ENCODE data around the gene HSPA8.
"Not testable (repeated sequence)": the region's sequence is repeated elsewhere in the genome, so short reads cannot be mapped to it uniquely, and the experiment has no call there.

Gene HSPA8

DNA sequence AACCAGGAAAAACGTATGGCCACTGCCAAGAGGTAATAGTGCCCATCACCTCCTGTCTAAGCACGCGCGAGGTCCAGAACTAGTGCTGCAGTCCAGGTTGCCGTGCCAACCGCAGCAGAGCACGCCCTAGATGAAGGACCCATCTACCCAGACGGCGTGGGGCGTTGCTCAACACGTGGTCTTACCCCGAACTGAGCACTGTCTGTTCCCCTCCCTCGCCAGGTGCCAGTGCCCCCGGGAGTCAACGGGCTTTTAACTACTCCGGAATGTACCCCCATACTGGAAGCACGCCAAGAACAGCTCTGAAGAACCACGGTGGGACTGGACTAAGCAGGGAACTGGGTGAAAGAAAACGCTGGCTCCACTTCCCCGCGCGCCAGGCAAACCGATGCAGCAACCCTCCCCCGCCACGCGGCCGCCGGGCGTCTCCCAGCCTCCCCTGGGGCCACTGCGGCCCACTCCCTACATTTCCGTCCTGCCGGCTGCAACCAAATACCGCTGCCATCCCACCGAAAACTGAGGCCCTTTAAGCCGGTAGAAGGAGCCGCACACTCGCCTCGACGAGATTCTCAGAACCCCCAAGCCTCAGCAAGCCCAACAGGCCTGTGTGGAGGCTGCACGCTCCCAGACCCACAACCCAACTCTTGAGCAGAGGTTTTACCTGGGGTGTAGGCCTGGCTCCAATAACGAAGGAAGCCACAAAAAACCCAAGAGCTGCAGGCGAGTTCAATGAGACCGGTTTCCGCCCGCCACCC, at the start of gene HSPA8:
TSS of gene HSPA8 (minus strand) at position 734 of the 755 bp plus-strand sequence. CDS start 812 bp downstream, outside the sequence.
- Histone ChIP-seq H3K9ac (ENCODE audit: low read length) (peak within 1 kb of the TSS; percentile 100), H3K27me3 (replicated peaks; ENCODE audit: control insufficient read depth, insufficient read depth, low read length) (no peaks in the 10 kb centered on the region), H3K9me3 (ENCODE audit: control insufficient read depth, low read length) (no peaks in the 10 kb centered on the region), H3K4me3 (ENCODE audit: low read length) (peak within 1 kb of the TSS; percentile 97), H3K4me1 (ENCODE audit: control insufficient read depth, insufficient read depth, low read length) (peaks cover 52% of the 10 kb centered on the region), H3K36me3 (ENCODE audit: control insufficient read depth, insufficient read depth, low read length, severe bottlenecking) (peaks cover 45% of the 10 kb centered on the region)
- peak; percentile 81 for DNase-seq (ENCODE audit: low read depth)

DNA sequence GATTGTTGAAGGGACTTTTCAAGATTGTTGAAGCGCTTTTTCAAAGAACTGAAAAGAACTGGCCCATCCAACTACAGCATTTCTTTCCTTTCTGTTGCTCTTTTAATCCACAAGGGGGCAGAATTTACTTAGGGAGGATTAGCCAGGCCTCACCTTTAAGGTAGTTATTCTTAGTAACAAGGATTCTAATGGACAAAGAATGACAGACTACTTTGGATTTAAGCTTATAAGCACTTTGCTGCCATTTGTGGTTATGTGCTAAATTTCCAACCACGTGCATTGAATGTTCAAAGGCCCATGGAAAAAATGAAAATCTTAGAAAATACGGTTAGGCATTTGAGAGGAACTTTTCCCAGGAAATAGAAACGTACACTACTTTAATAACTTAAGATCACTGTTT, 49.5 kb upstream of the HSPA8 start:
- Histone ChIP-seq H3K9ac (ENCODE audit: low read length) (peak overlapping the region; percentile 55), H3K36me3 (ENCODE audit: control insufficient read depth, insufficient read depth, low read length, severe bottlenecking) (peaks cover 18% of the 10 kb centered on the region), H3K4me1 (ENCODE audit: control insufficient read depth, insufficient read depth, low read length) (peaks cover 16% of the 10 kb centered on the region), H3K27me3 (replicated peaks; ENCODE audit: control insufficient read depth, insufficient read depth, low read length) (no peaks in the 10 kb centered on the region), H3K4me3 (ENCODE audit: low read length) (no peak overlapping the region), H3K9me3 (ENCODE audit: control insufficient read depth, low read length) (no peaks in the 10 kb centered on the region)
- peak; percentile 81 for DNase-seq (ENCODE audit: low read depth)

- H3K9ac ChIP-seq (ENCODE audit: low read length): no peak overlapping the region
- no peaks in the 10 kb centered on the region for H3K9me3 ChIP-seq (ENCODE audit: control insufficient read depth, low read length)
- no peak overlapping the region for H3K4me3 ChIP-seq (ENCODE audit: low read length)
- peaks cover 11% of the 10 kb centered on the region for H3K36me3 ChIP-seq (ENCODE audit: control insufficient read depth, insufficient read depth, low read length, severe bottlenecking)
- peaks cover 11% of the 10 kb centered on the region for H3K4me1 ChIP-seq (ENCODE audit: control insufficient read depth, insufficient read depth, low read length)
- no peak for DNase-seq (ENCODE audit: low read depth)
- H3K27me3 ChIP-seq (replicated peaks; ENCODE audit: control insufficient read depth, insufficient read depth, low read length): no peaks in the 10 kb centered on the region
Observed at GRCh38 chr11:123110397-123110796, 48.5 kb upstream of the HSPA8 start.

GRCh38 chr11:123107945-123108495, 46.1 kb upstream of the HSPA8 start:
- Histone ChIP-seq H3K9me3 (ENCODE audit: control insufficient read depth, low read length) (no peaks in the 10 kb centered on the region), H3K4me3 (ENCODE audit: low read length) (no peak overlapping the region), H3K36me3 (ENCODE audit: control insufficient read depth, insufficient read depth, low read length, severe bottlenecking) (peaks cover 4% of the 10 kb centered on the region), H3K4me1 (ENCODE audit: control insufficient read depth, insufficient read depth, low read length) (peaks cover 28% of the 10 kb centered on the region), H3K9ac (ENCODE audit: low read length) (no peak overlapping the region), H3K27me3 (replicated peaks; ENCODE audit: control insufficient read depth, insufficient read depth, low read length) (no peaks in the 10 kb centered on the region)
- no peak for DNase-seq (ENCODE audit: low read depth)

- no peaks in the 10 kb centered on the region for H3K36me3 ChIP-seq (ENCODE audit: control insufficient read depth, insufficient read depth, low read length, severe bottlenecking)
- H3K4me3 ChIP-seq (ENCODE audit: low read length): no peak overlapping the region
- H3K27me3 ChIP-seq (replicated peaks; ENCODE audit: control insufficient read depth, insufficient read depth, low read length): no peaks in the 10 kb centered on the region
- H3K9me3 ChIP-seq (ENCODE audit: control insufficient read depth, low read length): no peaks in the 10 kb centered on the region
- no peak overlapping the region for H3K9ac ChIP-seq (ENCODE audit: low read length)
- peaks cover 41% of the 10 kb centered on the region for H3K4me1 ChIP-seq (ENCODE audit: control insufficient read depth, insufficient read depth, low read length)
- no peak for DNase-seq (ENCODE audit: low read depth)
Observed at GRCh38 chr11:123104697-123105096, 42.8 kb upstream of the HSPA8 start.

GRCh38 chr11:123103326-123103980, 41.5 kb upstream of the HSPA8 start:
- DNase-seq (ENCODE audit: low read depth): peak; percentile 92
- Histone ChIP-seq H3K36me3 (ENCODE audit: control insufficient read depth, insufficient read depth, low read length, severe bottlenecking) (peaks cover 3% of the 10 kb centered on the region), H3K9me3 (ENCODE audit: control insufficient read depth, low read length) (no peaks in the 10 kb centered on the region), H3K9ac (ENCODE audit: low read length) (peak overlapping the region; percentile 78), H3K4me1 (ENCODE audit: control insufficient read depth, insufficient read depth, low read length) (peaks cover 41% of the 10 kb centered on the region), H3K27me3 (replicated peaks; ENCODE audit: control insufficient read depth, insufficient read depth, low read length) (no peaks in the 10 kb centered on the region), H3K4me3 (ENCODE audit: low read length) (peak overlapping the region; percentile 47)

DNA sequence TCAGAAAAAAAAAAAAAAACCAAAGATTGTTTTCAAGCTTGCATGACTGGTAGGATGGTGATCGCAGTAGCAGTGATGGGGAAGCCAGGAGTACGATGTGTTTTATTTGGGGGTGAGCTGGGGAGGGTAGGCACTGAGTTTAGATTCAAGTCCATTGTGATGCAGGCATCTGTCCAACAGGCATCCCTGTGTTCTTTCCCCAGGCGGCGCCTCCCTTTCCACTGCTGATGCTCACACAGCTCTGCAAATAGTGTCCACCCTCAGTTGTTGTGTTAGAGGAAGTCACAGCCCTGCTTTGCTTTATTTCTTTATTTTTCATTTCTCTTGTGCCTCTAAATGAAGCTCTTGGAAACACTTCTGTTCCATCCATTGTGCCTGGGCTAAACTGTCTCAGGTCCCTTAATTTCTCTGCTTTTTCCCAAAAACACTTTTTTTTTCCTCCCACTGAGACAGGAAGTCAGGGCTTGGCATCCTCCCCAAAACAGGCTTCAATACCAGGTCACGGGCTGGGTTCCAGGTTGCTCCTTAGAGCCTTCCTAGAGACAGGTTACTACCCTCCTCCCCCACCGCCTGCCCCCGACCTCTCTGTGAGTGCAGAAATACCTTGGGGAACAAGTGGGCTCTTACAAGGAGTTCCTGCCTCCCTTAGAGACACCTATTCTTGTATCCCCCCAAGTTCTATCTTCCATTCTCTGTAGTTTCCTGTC, 38.6 kb upstream of the HSPA8 start:
- H3K4me1 ChIP-seq (ENCODE audit: control insufficient read depth, insufficient read depth, low read length): peaks cover 41% of the 10 kb centered on the region
- no peaks in the 10 kb centered on the region for H3K27me3 ChIP-seq (replicated peaks; ENCODE audit: control insufficient read depth, insufficient read depth, low read length)
- peak; percentile 8 for DNase-seq (ENCODE audit: low read depth)
- no peak overlapping the region for H3K4me3 ChIP-seq (ENCODE audit: low read length)
- H3K9me3 ChIP-seq (ENCODE audit: control insufficient read depth, low read length): no peaks in the 10 kb centered on the region
- H3K36me3 ChIP-seq (ENCODE audit: control insufficient read depth, insufficient read depth, low read length, severe bottlenecking): peaks cover 28% of the 10 kb centered on the region
- H3K9ac ChIP-seq (ENCODE audit: low read length): peak overlapping the region; percentile 62

DNA sequence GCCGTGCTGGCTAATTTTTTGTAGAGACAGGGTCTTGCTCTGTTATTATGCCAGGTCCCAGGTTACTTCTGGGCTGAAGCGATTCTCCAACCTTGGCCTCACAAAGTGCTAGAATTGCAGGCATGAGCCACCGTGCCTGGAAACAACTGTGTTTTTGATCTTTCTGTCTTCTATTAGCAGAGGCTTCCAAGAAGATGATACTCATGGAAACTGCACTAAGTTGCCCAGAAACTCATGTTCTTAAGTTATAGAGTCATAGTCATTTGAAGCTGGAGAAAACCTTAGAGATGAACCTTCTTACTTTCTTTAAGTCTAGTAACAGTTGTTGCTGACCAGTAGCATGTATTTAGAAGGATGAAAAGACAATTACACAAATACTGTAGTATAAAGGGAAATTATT, 37.1 kb upstream of the HSPA8 start:
- DNase-seq (ENCODE audit: low read depth): no peak
- Histone ChIP-seq H3K9ac (ENCODE audit: low read length) (no peak overlapping the region), H3K4me1 (ENCODE audit: control insufficient read depth, insufficient read depth, low read length) (peaks cover 34% of the 10 kb centered on the region), H3K36me3 (ENCODE audit: control insufficient read depth, insufficient read depth, low read length, severe bottlenecking) (peaks cover 41% of the 10 kb centered on the region), H3K9me3 (ENCODE audit: control insufficient read depth, low read length) (no peaks in the 10 kb centered on the region), H3K4me3 (ENCODE audit: low read length) (no peak overlapping the region), H3K27me3 (replicated peaks; ENCODE audit: control insufficient read depth, insufficient read depth, low read length) (no peaks in the 10 kb centered on the region)

DNA sequence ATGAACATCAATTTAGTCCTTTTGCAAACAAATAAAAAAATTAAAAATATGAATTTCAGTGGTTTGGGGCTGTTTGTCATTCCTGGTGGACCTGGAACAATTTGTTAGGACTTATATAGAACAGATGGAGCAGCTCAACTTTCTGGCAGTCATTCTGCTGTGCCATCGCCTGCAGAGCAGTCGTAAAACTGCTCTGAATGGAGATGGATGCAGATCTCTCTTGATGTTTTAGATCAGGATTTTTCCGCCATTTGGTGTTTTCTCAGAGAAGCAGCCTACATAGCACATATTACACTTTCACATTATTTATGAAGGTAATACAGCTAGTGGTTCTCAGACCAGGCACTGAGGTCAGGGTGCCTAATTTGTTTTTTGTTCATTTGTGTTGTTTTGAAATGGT, 31.8 kb upstream of the HSPA8 start:
- no peak overlapping the region for H3K9ac ChIP-seq (ENCODE audit: low read length)
- no peaks in the 10 kb centered on the region for H3K9me3 ChIP-seq (ENCODE audit: control insufficient read depth, low read length)
- no peaks in the 10 kb centered on the region for H3K4me1 ChIP-seq (ENCODE audit: control insufficient read depth, insufficient read depth, low read length)
- no peaks in the 10 kb centered on the region for H3K27me3 ChIP-seq (replicated peaks; ENCODE audit: control insufficient read depth, insufficient read depth, low read length)
- H3K36me3 ChIP-seq (ENCODE audit: control insufficient read depth, insufficient read depth, low read length, severe bottlenecking): peaks cover 62% of the 10 kb centered on the region
- DNase-seq (ENCODE audit: low read depth): no peak
- H3K4me3 ChIP-seq (ENCODE audit: low read length): no peak overlapping the region

- H3K9me3 ChIP-seq (ENCODE audit: control insufficient read depth, low read length): no peaks in the 10 kb centered on the region
- H3K27me3 ChIP-seq (replicated peaks; ENCODE audit: control insufficient read depth, insufficient read depth, low read length): no peaks in the 10 kb centered on the region
- H3K9ac ChIP-seq (ENCODE audit: low read length): no peak overlapping the region
- H3K4me3 ChIP-seq (ENCODE audit: low read length): no peak overlapping the region
- H3K36me3 ChIP-seq (ENCODE audit: control insufficient read depth, insufficient read depth, low read length, severe bottlenecking): peaks cover 57% of the 10 kb centered on the region
- H3K4me1 ChIP-seq (ENCODE audit: control insufficient read depth, insufficient read depth, low read length): peaks cover 1% of the 10 kb centered on the region
- DNase-seq (ENCODE audit: low read depth): no peak
Observed at GRCh38 chr11:123091506-123091905, 29.6 kb upstream of the HSPA8 start.

GRCh38 chr11:123090168-123090567, 28.2 kb upstream of the HSPA8 start:
- H3K4me3 ChIP-seq (ENCODE audit: low read length); H3K9ac ChIP-seq (ENCODE audit: low read length); H3K9me3 ChIP-seq (ENCODE audit: control insufficient read depth, low read length); DNase-seq (ENCODE audit: low read depth); H3K27me3 ChIP-seq (replicated peaks; ENCODE audit: control insufficient read depth, insufficient read depth, low read length); H3K4me1 ChIP-seq (ENCODE audit: control insufficient read depth, insufficient read depth, low read length): not testable (repeated sequence)
- H3K36me3 ChIP-seq (ENCODE audit: control insufficient read depth, insufficient read depth, low read length, severe bottlenecking): peaks cover 53% of the 10 kb centered on the region

All from adipocyte (in vitro differentiated cells).